ENCODE data around the gene MRPL28.
"Not testable (repeated sequence)": the region's sequence is repeated elsewhere in the genome, so short reads cannot be mapped to it uniquely, and the experiment has no call there.

MRPL28 gene

DNA sequence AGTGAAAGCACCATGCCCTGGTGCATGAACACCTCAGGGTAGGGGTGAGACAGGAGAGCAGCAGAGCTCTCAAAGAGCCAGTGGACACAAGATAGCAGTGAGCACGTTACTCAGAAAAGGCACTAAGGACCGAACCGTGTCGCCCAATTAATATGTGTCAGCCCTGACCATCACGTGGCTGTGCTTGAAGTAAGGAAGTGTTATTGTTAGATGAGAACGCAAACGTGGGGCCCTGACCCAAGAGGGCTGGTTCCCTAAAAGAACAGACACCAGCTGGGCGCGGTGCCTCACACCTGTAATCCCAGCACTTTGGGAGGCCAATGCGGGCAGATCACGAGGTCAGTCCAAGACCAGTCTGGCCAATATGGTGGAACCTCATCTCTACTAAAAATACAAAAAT lies 34.1 kb downstream of the MRPL28 start:
- Histone ChIP-seq H3K27me3 (ENCODE audit: control insufficient read depth in 3 of 3, insufficient read depth in 3 of 3, low read depth in 1 of 3, low read length in 3 of 3) (no peaks in the 10 kb centered on the region), H3K4me3 (ENCODE audit: low read length in 2 of 2) (no peak overlapping the region), H2AK5ac (ENCODE audit: low read depth, low read length) (no peak overlapping the region)

DNA sequence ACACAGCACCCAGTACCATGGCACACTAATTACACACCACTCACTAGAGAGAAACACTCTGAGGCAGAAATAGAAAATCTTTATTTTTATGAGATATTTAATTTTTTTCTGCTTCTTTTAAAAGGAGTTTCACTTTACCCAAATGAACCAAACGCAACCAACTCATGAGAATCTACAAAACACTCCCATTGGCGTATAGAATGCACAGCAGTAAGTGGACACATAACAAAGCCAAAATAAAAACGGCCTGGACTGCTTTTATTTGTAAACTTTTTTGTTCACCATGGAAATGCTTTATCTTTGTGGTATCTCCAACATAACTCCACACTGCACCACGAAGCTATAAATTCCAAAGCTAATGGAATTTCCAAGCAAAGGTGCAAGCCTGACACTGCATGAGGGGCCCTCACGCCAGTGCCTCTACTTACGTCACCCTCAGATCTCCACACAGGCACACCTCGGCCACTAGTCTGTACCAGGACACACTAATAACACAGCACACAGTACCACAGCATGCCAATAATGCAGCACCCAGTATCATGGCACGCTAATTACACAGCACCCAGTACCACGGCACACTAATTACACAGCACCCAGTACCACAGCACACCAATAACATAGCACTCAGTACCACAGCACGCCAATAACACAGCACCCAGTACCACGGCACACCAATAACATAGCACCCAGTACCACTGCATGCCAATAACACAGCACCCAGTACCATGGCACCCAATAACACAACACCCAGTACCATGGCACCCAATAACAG lies 35.3 kb downstream of the MRPL28 start:
- not testable (repeated sequence) for H3K27me3 ChIP-seq (ENCODE audit: control insufficient read depth in 3 of 3, insufficient read depth in 3 of 3, low read depth in 1 of 3, low read length in 3 of 3); H2BK120ac ChIP-seq (ENCODE audit: low read depth, low read length); H3K4ac ChIP-seq (ENCODE audit: low read length); DNase-seq (ENCODE audit: low spot score); H4K91ac ChIP-seq (ENCODE audit: low read depth, low read length, poor library complexity); H3K9me3 ChIP-seq (replicated peaks in 1 of 2; ENCODE audit: control insufficient read depth in 2 of 2, insufficient read depth in 1 of 2, low read depth in 1 of 2, low read length in 2 of 2); H2BK15ac ChIP-seq (ENCODE audit: low read length); H2AK5ac ChIP-seq (ENCODE audit: low read depth, low read length); H3K4me2 ChIP-seq (ENCODE audit: insufficient read depth, low read length, poor library complexity, severe bottlenecking); H2BK5ac ChIP-seq (ENCODE audit: low read length); H4K8ac ChIP-seq (ENCODE audit: low read depth, low read length); H3K23ac ChIP-seq (ENCODE audit: low read depth, low read length, poor library complexity); H3K14ac ChIP-seq (ENCODE audit: low read length); H3K36me3 ChIP-seq (replicated peaks in 1 of 2; ENCODE audit: control insufficient read depth in 2 of 2, insufficient read depth in 2 of 2, low read length in 2 of 2); H2AFZ ChIP-seq (ENCODE audit: low read length)
- peak overlapping the region in 1 of 2 donors; percentile 68 for H3K4me3 ChIP-seq (ENCODE audit: low read length in 2 of 2)
- peak overlapping the region; percentile 18 for H3K27ac ChIP-seq (replicated peaks; ENCODE audit: low read length)
- H3K9ac ChIP-seq (ENCODE audit: low read depth, low read length, poor library complexity) = peak overlapping the region; percentile 1
- H3K18ac ChIP-seq (ENCODE audit: low read length) = peak overlapping the region; percentile 27
- peaks cover 10 to 11% of the 10 kb centered on the region in 2 donors for H3K4me1 ChIP-seq (ENCODE audit: control insufficient read depth in 2 of 2, insufficient read depth in 1 of 2, low read depth in 1 of 2, low read length in 2 of 2)
- peak overlapping the region; percentile 51 for H2BK12ac ChIP-seq (ENCODE audit: low read length)
- WGBS, 2 donors (ENCODE audit: extremely low coverage in 2 of 2, insufficient read length in 2 of 2, insufficient replicate concordance in 1 of 2) = no CpG with 5 or more reads among the region's 11 CpGs
- H3K79me1 ChIP-seq (ENCODE audit: low read depth, low read length) = peaks cover 11% of the 10 kb centered on the region

More for the DNA sequence above, 34.1 kb downstream of the MRPL28 start:
- Histone ChIP-seq H3K23ac (ENCODE audit: low read depth, low read length, poor library complexity) (no peak overlapping the region), H3K36me3 (replicated peaks in 1 of 2; ENCODE audit: control insufficient read depth in 2 of 2, insufficient read depth in 2 of 2, low read length in 2 of 2) (peaks cover 5% of the 10 kb centered on the region in 2 donors), H3K14ac (ENCODE audit: low read length) (no peak overlapping the region), H3K18ac (ENCODE audit: low read length) (no peak overlapping the region), H3K9me3 (replicated peaks in 1 of 2; ENCODE audit: control insufficient read depth in 2 of 2, insufficient read depth in 1 of 2, low read depth in 1 of 2, low read length in 2 of 2) (peaks cover 7 to 12% of the 10 kb centered on the region in 2 donors), H3K79me1 (ENCODE audit: low read depth, low read length) (peaks cover 17% of the 10 kb centered on the region), H3K4me1 (ENCODE audit: control insufficient read depth in 2 of 2, insufficient read depth in 1 of 2, low read depth in 1 of 2, low read length in 2 of 2) (peaks cover 5 to 8% of the 10 kb centered on the region in 2 donors), H3K4ac (ENCODE audit: low read length) (no peak overlapping the region), H3K9ac (ENCODE audit: low read depth, low read length, poor library complexity) (no peak overlapping the region), H2AFZ (ENCODE audit: low read length) (no peak overlapping the region), H2BK120ac (ENCODE audit: low read depth, low read length) (no peak overlapping the region), H2BK15ac (ENCODE audit: low read length) (no peak overlapping the region), H2BK5ac (ENCODE audit: low read length) (no peak overlapping the region), H4K8ac (ENCODE audit: low read depth, low read length) (no peak overlapping the region), H3K4me2 (ENCODE audit: insufficient read depth, low read length, poor library complexity, severe bottlenecking) (no peak overlapping the region), H4K91ac (ENCODE audit: low read depth, low read length, poor library complexity) (no peak overlapping the region), H3K27ac (replicated peaks; ENCODE audit: low read length) (no peak overlapping the region), H2BK12ac (ENCODE audit: low read length) (no peak overlapping the region)
- WGBS, 2 donors (ENCODE audit: extremely low coverage in 2 of 2, insufficient read length in 2 of 2, insufficient replicate concordance in 1 of 2) = no CpG with 5 or more reads among the region's 11 CpGs
- no peak for DNase-seq (ENCODE audit: low spot score)

GRCh38 chr16:334164-334832 lies 36.0 kb downstream of the MRPL28 start:
- not testable (repeated sequence) for H3K9ac ChIP-seq (ENCODE audit: low read depth, low read length, poor library complexity); H3K18ac ChIP-seq (ENCODE audit: low read length); H3K36me3 ChIP-seq (replicated peaks in 1 of 2; ENCODE audit: control insufficient read depth in 2 of 2, insufficient read depth in 2 of 2, low read length in 2 of 2); H3K4ac ChIP-seq (ENCODE audit: low read length); H4K91ac ChIP-seq (ENCODE audit: low read depth, low read length, poor library complexity); H2AFZ ChIP-seq (ENCODE audit: low read length); H3K27me3 ChIP-seq (ENCODE audit: control insufficient read depth in 3 of 3, insufficient read depth in 3 of 3, low read depth in 1 of 3, low read length in 3 of 3); H3K27ac ChIP-seq (replicated peaks; ENCODE audit: low read length); H3K14ac ChIP-seq (ENCODE audit: low read length); H2AK5ac ChIP-seq (ENCODE audit: low read depth, low read length); H2BK12ac ChIP-seq (ENCODE audit: low read length); H3K9me3 ChIP-seq (replicated peaks in 1 of 2; ENCODE audit: control insufficient read depth in 2 of 2, insufficient read depth in 1 of 2, low read depth in 1 of 2, low read length in 2 of 2); H3K79me1 ChIP-seq (ENCODE audit: low read depth, low read length); DNase-seq (ENCODE audit: low spot score); H3K4me2 ChIP-seq (ENCODE audit: insufficient read depth, low read length, poor library complexity, severe bottlenecking); H2BK5ac ChIP-seq (ENCODE audit: low read length); H2BK15ac ChIP-seq (ENCODE audit: low read length); H2BK120ac ChIP-seq (ENCODE audit: low read depth, low read length)
- Histone ChIP-seq H3K4me3 (ENCODE audit: low read length in 2 of 2) (peak overlapping the region in 1 of 2 donors; percentile 68), H3K23ac (ENCODE audit: low read depth, low read length, poor library complexity) (peak overlapping the region; percentile 75), H3K4me1 (ENCODE audit: control insufficient read depth in 2 of 2, insufficient read depth in 1 of 2, low read depth in 1 of 2, low read length in 2 of 2) (peaks cover 10 to 11% of the 10 kb centered on the region in 2 donors), H4K8ac (ENCODE audit: low read depth, low read length) (peak overlapping the region; percentile 93)
- no CpG with 5 or more reads among the region's 5 CpGs for WGBS, 2 donors (ENCODE audit: extremely low coverage in 2 of 2, insufficient read length in 2 of 2, insufficient replicate concordance in 1 of 2)

- H3K4ac ChIP-seq (ENCODE audit: low read length) = no peak overlapping the region
- no CpG with 5 or more reads among the region's 6 CpGs for WGBS, 2 donors (ENCODE audit: extremely low coverage in 2 of 2, insufficient read length in 2 of 2, insufficient replicate concordance in 1 of 2)
- no peak overlapping the region for H2AFZ ChIP-seq (ENCODE audit: low read length)
Observed at GRCh38 chr16:333406-334094, 36.8 kb downstream of the MRPL28 start.

More at GRCh38 chr16:333406-334094, 36.8 kb downstream of the MRPL28 start:
- Histone ChIP-seq H3K18ac (ENCODE audit: low read length) (peak overlapping the region; percentile 7), H3K4me1 (ENCODE audit: control insufficient read depth in 2 of 2, insufficient read depth in 1 of 2, low read depth in 1 of 2, low read length in 2 of 2) (peaks cover 10 to 11% of the 10 kb centered on the region in 2 donors), H3K23ac (ENCODE audit: low read depth, low read length, poor library complexity) (peak overlapping the region; percentile 75), H3K36me3 (replicated peaks in 1 of 2; ENCODE audit: control insufficient read depth in 2 of 2, insufficient read depth in 2 of 2, low read length in 2 of 2) (peaks cover 0 to 5% of the 10 kb centered on the region in 2 donors), H2BK15ac (ENCODE audit: low read length) (no peak overlapping the region), H2AK5ac (ENCODE audit: low read depth, low read length) (no peak overlapping the region), H2BK12ac (ENCODE audit: low read length) (no peak overlapping the region), H3K27me3 (ENCODE audit: control insufficient read depth in 3 of 3, insufficient read depth in 3 of 3, low read depth in 1 of 3, low read length in 3 of 3) (no peaks in the 10 kb centered on the region), H4K91ac (ENCODE audit: low read depth, low read length, poor library complexity) (no peak overlapping the region), H3K4me3 (ENCODE audit: low read length in 2 of 2) (peak overlapping the region in 1 of 2 donors; percentile 39), H3K9me3 (replicated peaks in 1 of 2; ENCODE audit: control insufficient read depth in 2 of 2, insufficient read depth in 1 of 2, low read depth in 1 of 2, low read length in 2 of 2) (peaks cover 3 to 4% of the 10 kb centered on the region in 2 donors), H2BK5ac (ENCODE audit: low read length) (no peak overlapping the region), H3K14ac (ENCODE audit: low read length) (peak overlapping the region; percentile 75), H4K8ac (ENCODE audit: low read depth, low read length) (peak overlapping the region; percentile 93), H3K27ac (replicated peaks; ENCODE audit: low read length) (no peak overlapping the region), H2BK120ac (ENCODE audit: low read depth, low read length) (no peak overlapping the region), H3K79me1 (ENCODE audit: low read depth, low read length) (peaks cover 12% of the 10 kb centered on the region), H3K9ac (ENCODE audit: low read depth, low read length, poor library complexity) (no peak overlapping the region), H3K4me2 (ENCODE audit: insufficient read depth, low read length, poor library complexity, severe bottlenecking) (no peak overlapping the region)
- DNase-seq (ENCODE audit: low spot score) = no peak

All from neuronal stem cell (in vitro differentiated cells).